Measurements from ENCODE around the gene ITGA1. TPM values are rescaled to one million over a fixed set of nuclear protein-coding genes. Genes with fewer than 3 reads are reported as not detected.
"Not testable (repeated sequence)": the region's sequence is repeated elsewhere in the genome, so short reads cannot be mapped to it uniquely, and the experiment has no call there.

Gene ITGA1
- total RNA-seq, 1 donor: 31.8 TPM

- Histone ChIP-seq H3K4me2 (ENCODE audit: insufficient read depth, low read length) (no peak overlapping the region), H2AFZ (ENCODE audit: low read length) (no peak overlapping the region), H3K36me3 (ENCODE audit: insufficient read depth, low read length) (no peaks in the 10 kb centered on the region), H3K4me1 (ENCODE audit: insufficient read depth, low read length) (peaks cover 14% of the 10 kb centered on the region), H3K9me3 (ENCODE audit: low read depth, low read length) (no peaks in the 10 kb centered on the region), H3K4me3 (ENCODE audit: insufficient read depth, low read length) (no peak overlapping the region), H3K27me3 (ENCODE audit: insufficient read depth, low read length) (no peaks in the 10 kb centered on the region), H3K27ac (ENCODE audit: low read depth, low read length) (no peak overlapping the region), H4K20me1 (ENCODE audit: insufficient read depth, low read length) (no peaks in the 10 kb centered on the region), H3K79me2 (ENCODE audit: insufficient read depth, low read length) (no peaks in the 10 kb centered on the region)
- TF ChIP-seq, protein P1, sequence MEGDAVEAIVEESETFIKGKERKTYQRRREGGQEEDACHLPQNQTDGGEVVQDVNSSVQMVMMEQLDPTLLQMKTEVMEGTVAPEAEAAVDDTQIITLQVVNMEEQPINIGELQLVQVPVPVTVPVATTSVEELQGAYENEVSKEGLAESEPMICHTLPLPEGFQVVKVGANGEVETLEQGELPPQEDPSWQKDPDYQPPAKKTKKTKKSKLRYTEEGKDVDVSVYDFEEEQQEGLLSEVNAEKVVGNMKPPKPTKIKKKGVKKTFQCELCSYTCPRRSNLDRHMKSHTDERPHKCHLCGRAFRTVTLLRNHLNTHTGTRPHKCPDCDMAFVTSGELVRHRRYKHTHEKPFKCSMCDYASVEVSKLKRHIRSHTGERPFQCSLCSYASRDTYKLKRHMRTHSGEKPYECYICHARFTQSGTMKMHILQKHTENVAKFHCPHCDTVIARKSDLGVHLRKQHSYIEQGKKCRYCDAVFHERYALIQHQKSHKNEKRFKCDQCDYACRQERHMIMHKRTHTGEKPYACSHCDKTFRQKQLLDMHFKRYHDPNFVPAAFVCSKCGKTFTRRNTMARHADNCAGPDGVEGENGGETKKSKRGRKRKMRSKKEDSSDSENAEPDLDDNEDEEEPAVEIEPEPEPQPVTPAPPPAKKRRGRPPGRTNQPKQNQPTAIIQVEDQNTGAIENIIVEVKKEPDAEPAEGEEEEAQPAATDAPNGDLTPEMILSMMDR (IDR thresholded peaks at IDR 0.05; ENCODE audit: extremely low read depth, low read depth, low read length): no peak
- DNase-seq (ENCODE audit: insufficient read length, low spot score, missing footprints): no peak
Observed at GRCh38 chr5:52864884-52865283, 77.2 kb downstream of the ITGA1 start.

- not testable (repeated sequence) for H3K27me3 ChIP-seq (ENCODE audit: insufficient read depth, low read length); H3K79me2 ChIP-seq (ENCODE audit: insufficient read depth, low read length); H2AFZ ChIP-seq (ENCODE audit: low read length); H3K4me3 ChIP-seq (ENCODE audit: insufficient read depth, low read length); H3K27ac ChIP-seq (ENCODE audit: low read depth, low read length); H3K4me2 ChIP-seq (ENCODE audit: insufficient read depth, low read length); H3K9me3 ChIP-seq (ENCODE audit: low read depth, low read length); DNase-seq (ENCODE audit: insufficient read length, low spot score, missing footprints); H4K20me1 ChIP-seq (ENCODE audit: insufficient read depth, low read length); H3K36me3 ChIP-seq (ENCODE audit: insufficient read depth, low read length)
- peaks cover 23% of the 10 kb centered on the region for H3K4me1 ChIP-seq (ENCODE audit: insufficient read depth, low read length)
Observed at GRCh38 chr5:52865991-52866390, 78.3 kb downstream of the ITGA1 start.

- H3K27ac ChIP-seq (ENCODE audit: low read depth, low read length): no peak overlapping the region
- H3K4me1 ChIP-seq (ENCODE audit: insufficient read depth, low read length): peaks cover 24% of the 10 kb centered on the region
- H3K4me3 ChIP-seq (ENCODE audit: insufficient read depth, low read length): no peak overlapping the region
- DNase-seq (ENCODE audit: insufficient read length, low spot score, missing footprints): no peak
- TF ChIP-seq, protein P1 (IDR thresholded peaks at IDR 0.05; ENCODE audit: extremely low read depth, low read depth, low read length): no peak
- H3K4me2 ChIP-seq (ENCODE audit: insufficient read depth, low read length): no peak overlapping the region
- no peaks in the 10 kb centered on the region for H3K9me3 ChIP-seq (ENCODE audit: low read depth, low read length)
- H3K79me2 ChIP-seq (ENCODE audit: insufficient read depth, low read length): no peaks in the 10 kb centered on the region
- H2AFZ ChIP-seq (ENCODE audit: low read length): no peak overlapping the region
- H3K36me3 ChIP-seq (ENCODE audit: insufficient read depth, low read length): no peaks in the 10 kb centered on the region
- H3K27me3 ChIP-seq (ENCODE audit: insufficient read depth, low read length): no peaks in the 10 kb centered on the region
- no peaks in the 10 kb centered on the region for H4K20me1 ChIP-seq (ENCODE audit: insufficient read depth, low read length)
Observed at GRCh38 chr5:52867809-52868208, 80.1 kb downstream of the ITGA1 start.

DNA sequence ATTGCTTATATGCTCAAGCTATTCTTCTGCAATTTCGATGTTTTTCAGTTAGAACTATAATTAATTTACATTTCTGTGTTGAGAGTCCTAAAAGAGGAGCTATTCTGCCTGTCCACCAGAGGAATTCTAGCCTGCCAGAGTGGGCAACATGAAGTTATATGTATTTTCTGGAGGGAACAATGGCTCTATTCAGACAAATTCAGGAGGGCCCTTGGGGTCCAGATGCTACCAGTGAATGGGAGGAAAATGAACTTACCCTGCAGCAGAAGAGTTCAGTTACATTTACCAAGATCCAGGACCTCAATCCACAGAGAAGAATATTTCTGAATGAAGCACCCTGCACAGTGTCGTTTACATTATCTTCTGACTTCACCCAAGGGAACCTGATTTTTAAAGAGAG lies 80.7 kb downstream of the ITGA1 start:
- Histone ChIP-seq H4K20me1 (ENCODE audit: insufficient read depth, low read length) (no peaks in the 10 kb centered on the region), H3K27me3 (ENCODE audit: insufficient read depth, low read length) (no peaks in the 10 kb centered on the region), H3K9me3 (ENCODE audit: low read depth, low read length) (no peaks in the 10 kb centered on the region), H3K4me1 (ENCODE audit: insufficient read depth, low read length) (peaks cover 24% of the 10 kb centered on the region), H2AFZ (ENCODE audit: low read length) (no peak overlapping the region), H3K27ac (ENCODE audit: low read depth, low read length) (no peak overlapping the region), H3K4me3 (ENCODE audit: insufficient read depth, low read length) (no peak overlapping the region), H3K4me2 (ENCODE audit: insufficient read depth, low read length) (no peak overlapping the region), H3K36me3 (ENCODE audit: insufficient read depth, low read length) (no peaks in the 10 kb centered on the region), H3K79me2 (ENCODE audit: insufficient read depth, low read length) (no peaks in the 10 kb centered on the region)
- TF ChIP-seq, protein P1 (IDR thresholded peaks at IDR 0.05; ENCODE audit: extremely low read depth, low read depth, low read length): no peak
- DNase-seq (ENCODE audit: insufficient read length, low spot score, missing footprints): no peak

All from osteoblast (primary cell).